PC-3 (cell line): ENCODE data around the gene RRAS. TPM values are rescaled to one million over a fixed set of nuclear protein-coding genes. Genes with fewer than 3 reads are reported as not detected.

Source experiments
- ATAC-seq: fragments of 200-7000 bp; cut with Tn5 transposase; 2 replicates; pipeline ENCODE4 v1.9.1; 2020; ENCODE audit warnings: mild to moderate bottlenecking, moderate library complexity
- BruUV-seq: library from RNA; stranded (reverse); fragments of 400-500 nt; replicated peaks from 2 replicates; lab custom pipeline; 2021; lab: Mats Ljungman, UMichigan
- CTCF ChIA-PET: fragments of 300-600 bp; sonication (Branson Sonifier 250); formaldehyde crosslinking; loops from one replicate; lab custom pipeline; 2022; ENCODE audit warnings: antibody characterized with exemption; lab: Charles Lee
- POLR2A ChIA-PET: fragments of 300-600 bp; sonication (Branson Sonifier 250); formaldehyde crosslinking; loops from one replicate; lab custom pipeline; 2022; ENCODE audit warnings: antibody characterized with exemption; ENCODE audit not compliant: unreplicated experiment; lab: Charles Lee
- DNase-seq: peaks from one replicate; pipeline ENCODE4 v3.0.0-alpha.2; 2015
- H2AFZ ChIP-seq: fragments of 300-600 bp; sonication (generic); 2 replicates; pipeline ENCODE4 v1.6.0; 2016; ENCODE audit warnings: antibody characterized with exemption, low read length
- H3F3A ChIP-seq: fragments of 300-600 bp; sonication (generic); one replicate; pipeline ENCODE4 v1.6.0; 2017; ENCODE audit warnings: antibody characterized with exemption, low read length, control low read depth, mild to moderate bottlenecking; ENCODE audit not compliant: unreplicated experiment
- H3K27ac ChIP-seq: fragments of 300-600 bp; sonication (generic); 2 replicates; pipeline ENCODE4 v1.5.1; 2016; ENCODE audit warnings: mild to moderate bottlenecking, low read length
- H3K27me3 ChIP-seq: fragments of 300-600 bp; sonication (generic); 2 replicates; pipeline ENCODE4 v1.6.1; 2016; ENCODE audit warnings: low read length, mixed read lengths
- H3K36me3 ChIP-seq: fragments of 300-600 bp; sonication (generic); 2 replicates; pipeline ENCODE4 v1.6.1; 2016; ENCODE audit warnings: low read depth, mixed run types, low read length, mixed read lengths
- H3K4me1 ChIP-seq: fragments of 300-600 bp; sonication (generic); 2 replicates; pipeline ENCODE4 v1.5.1; 2016; ENCODE audit warnings: low read length; ENCODE audit not compliant: insufficient read depth
- H3K4me2 ChIP-seq: fragments of 300-600 bp; sonication (generic); 2 replicates; pipeline ENCODE4 v1.6.0; 2016; ENCODE audit warnings: low read length
- H3K4me3 ChIP-seq: fragments of 300-600 bp; sonication (generic); 2 replicates; pipeline ENCODE4 v1.5.1; 2016; ENCODE audit warnings: mild to moderate bottlenecking, low read length, mixed read lengths
- H3K79me2 ChIP-seq: fragments of 300-600 bp; sonication (generic); 2 replicates; pipeline ENCODE4 v1.6.1; 2017; ENCODE audit warnings: low read length, mixed read lengths
- H3K9ac ChIP-seq: fragments of 300-600 bp; sonication (generic); 2 replicates; pipeline ENCODE4 v1.6.0; 2016; ENCODE audit warnings: mild to moderate bottlenecking, low read length
- H3K9me2 ChIP-seq: fragments of 300-600 bp; sonication (generic); replicated peaks from 2 replicates; pipeline ENCODE4 v1.6.1; 2016; ENCODE audit warnings: mixed run types, low read length, mixed read lengths
- H3K9me3 ChIP-seq: fragments of 300-600 bp; sonication (generic); 2 replicates; pipeline ENCODE4 v1.6.1; 2016; ENCODE audit warnings: low read length, mixed read lengths
- H4K20me1 ChIP-seq: fragments of 300-600 bp; sonication (generic); 2 replicates; pipeline ENCODE4 v1.6.1; 2016; ENCODE audit warnings: low read length, mixed read lengths
- EZH2 ChIP-seq: fragments of 300-600 bp; sonication (generic); IDR thresholded peaks from one replicate; pipeline ENCODE4 v1.6.1; 2017; ENCODE audit warnings: antibody characterized with exemption, mild to moderate bottlenecking, low read length; ENCODE audit not compliant: unreplicated experiment
- EZH2phosphoT487 ChIP-seq: fragments of 300-600 bp; sonication (generic); IDR thresholded peaks from 2 replicates; pipeline ENCODE4 v1.6.1; 2018; ENCODE audit warnings: mild to moderate bottlenecking, antibody characterized with exemption, low read length, borderline replicate concordance
- intact Hi-C: fragments of 100-400 bp; cut with micrococcal nuclease; formaldehyde crosslinking; loops from 2 replicates; pipeline ENCODE4 v1.9.0; 2023
- total RNA-seq: library from RNA; depleted of rRNA; stranded (reverse); fragments of >200 nt; gene quantifications from 2 replicates; pipeline ENCODE4 v1.2.3, GENCODE V29; 2014
- TF ChIP-seq, protein P1 (sequence below): fragments of 300-600 bp; sonication (generic); conservative IDR thresholded peaks from 2 replicates; pipeline ENCODE4 v1.5.1; 2017; ENCODE audit warnings: antibody characterized with exemption, low read depth, mild to moderate bottlenecking, low read length

Gene RRAS
- total RNA-seq, 1 experiment from 2014 or later, result 32.0 TPM

- DNase-seq (no peak), ATAC-seq (no peak)
- H3K79me2 ChIP-seq, result no peaks in the 10 kb centered on the region; the same call in 1 of the 2 replicates
- H3K4me3 ChIP-seq, result no peak overlapping the region
- 0 out of 2 replicates have a peak, but pooled peaks cover 3% of the 10 kb centered on the region for H4K20me1 ChIP-seq
- POLR2A ChIA-PET, result interaction anchor here (0.5 kb wide), 1 partner anchor 9 kb away, joined by 11 read pairs; no protein-coding TSS in a partner anchor
- peaks cover 57% of the 10 kb centered on the region for H3K36me3 ChIP-seq
- no peak overlapping the region for H2AFZ ChIP-seq
- H3F3A ChIP-seq, result no peaks in the 10 kb centered on the region
- intact Hi-C loops, result no loop called here
- H3K9me3 ChIP-seq, result no peaks in the 10 kb centered on the region
- no peaks in the 10 kb centered on the region for H3K4me1 ChIP-seq
- no peak overlapping the region for H3K4me2 ChIP-seq
- TF ChIP-seq EZH2phosphoT487 (no peak), EZH2 (no peak)
- TF ChIP-seq, protein P1, sequence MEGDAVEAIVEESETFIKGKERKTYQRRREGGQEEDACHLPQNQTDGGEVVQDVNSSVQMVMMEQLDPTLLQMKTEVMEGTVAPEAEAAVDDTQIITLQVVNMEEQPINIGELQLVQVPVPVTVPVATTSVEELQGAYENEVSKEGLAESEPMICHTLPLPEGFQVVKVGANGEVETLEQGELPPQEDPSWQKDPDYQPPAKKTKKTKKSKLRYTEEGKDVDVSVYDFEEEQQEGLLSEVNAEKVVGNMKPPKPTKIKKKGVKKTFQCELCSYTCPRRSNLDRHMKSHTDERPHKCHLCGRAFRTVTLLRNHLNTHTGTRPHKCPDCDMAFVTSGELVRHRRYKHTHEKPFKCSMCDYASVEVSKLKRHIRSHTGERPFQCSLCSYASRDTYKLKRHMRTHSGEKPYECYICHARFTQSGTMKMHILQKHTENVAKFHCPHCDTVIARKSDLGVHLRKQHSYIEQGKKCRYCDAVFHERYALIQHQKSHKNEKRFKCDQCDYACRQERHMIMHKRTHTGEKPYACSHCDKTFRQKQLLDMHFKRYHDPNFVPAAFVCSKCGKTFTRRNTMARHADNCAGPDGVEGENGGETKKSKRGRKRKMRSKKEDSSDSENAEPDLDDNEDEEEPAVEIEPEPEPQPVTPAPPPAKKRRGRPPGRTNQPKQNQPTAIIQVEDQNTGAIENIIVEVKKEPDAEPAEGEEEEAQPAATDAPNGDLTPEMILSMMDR, result no peak
- CTCF ChIA-PET, result no interaction called here
- no TSS peak for BruUV-seq
- no peaks in the 10 kb centered on the region for H3K27me3 ChIP-seq
- H3K9me2 ChIP-seq, result no peaks in the 10 kb centered on the region
- H3K9ac ChIP-seq, result no peak overlapping the region
- H3K27ac ChIP-seq, result no peak overlapping the region
These were observed 17.7 kb upstream of the RRAS start for GRCh38 chr19:49657493-49658138.

DNA sequence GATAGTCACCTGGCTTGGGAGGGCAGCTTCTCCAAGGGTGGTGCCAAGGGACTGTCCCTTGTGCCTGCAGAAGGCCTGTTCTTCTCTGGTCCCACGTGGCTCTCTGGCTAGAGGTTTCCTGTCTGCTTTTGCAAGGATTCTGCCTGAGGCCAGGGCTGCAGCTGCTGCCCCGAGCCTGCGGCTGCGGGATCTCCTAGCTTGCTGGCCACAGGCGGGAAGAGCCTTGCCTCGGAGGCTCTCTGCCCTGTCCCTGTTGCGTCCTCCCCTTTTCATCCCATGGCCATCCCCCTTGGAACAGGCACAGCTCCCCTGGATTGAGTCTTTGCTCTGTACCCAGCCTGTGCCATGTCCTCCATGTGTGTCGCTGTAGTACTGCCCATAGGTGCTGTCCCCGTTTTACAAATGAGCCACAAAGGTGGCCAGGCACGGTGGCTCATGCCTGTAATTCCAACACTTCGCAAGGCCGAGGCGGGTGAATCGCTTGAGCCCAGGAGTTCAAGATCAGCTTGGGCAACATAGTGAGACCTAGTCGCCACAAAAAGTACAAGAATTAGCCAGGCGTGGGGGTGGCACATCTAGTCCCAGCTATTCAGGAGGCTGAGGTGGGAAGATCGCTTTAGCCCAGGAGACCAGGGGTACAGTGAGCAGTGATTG is 16.6 kb upstream of the RRAS start:
- DNase-seq (no peak), ATAC-seq (no peak)
- Histone ChIP-seq H4K20me1 (0 out of 2 replicates have a peak, but pooled peaks cover 3% of the 10 kb centered on the region), H3K9me3 (no peaks in the 10 kb centered on the region), H3F3A (no peaks in the 10 kb centered on the region), H3K79me2 (no peaks in the 10 kb centered on the region), H3K9ac (no peak overlapping the region), H3K36me3 (peaks cover 60% of the 10 kb centered on the region), H3K4me1 (no peaks in the 10 kb centered on the region), H3K4me2 (no peak overlapping the region), H2AFZ (no peak overlapping the region), H3K27me3 (no peaks in the 10 kb centered on the region), H3K27ac (no peak overlapping the region), H3K9me2 (no peaks in the 10 kb centered on the region), H3K4me3 (no peak overlapping the region)
- no TSS peak for BruUV-seq
- TF ChIP-seq EZH2 (no peak), EZH2phosphoT487 (no peak)
- TF ChIP-seq, protein P1, result no peak
- intact Hi-C loops, result no loop called here
- ChIA-PET CTCF (no interaction called here), POLR2A (no interaction called here)
